ENCODE results near the gene WDR70.

The WDR70 gene

GRCh38 chr5:37694867-37695266 lies 315.7 kb downstream of the WDR70 start:
- DNase-seq: no peak

- DNase-seq: no peak
Observed at GRCh38 chr5:37695647-37696046, 316.5 kb downstream of the WDR70 start.

DNA sequence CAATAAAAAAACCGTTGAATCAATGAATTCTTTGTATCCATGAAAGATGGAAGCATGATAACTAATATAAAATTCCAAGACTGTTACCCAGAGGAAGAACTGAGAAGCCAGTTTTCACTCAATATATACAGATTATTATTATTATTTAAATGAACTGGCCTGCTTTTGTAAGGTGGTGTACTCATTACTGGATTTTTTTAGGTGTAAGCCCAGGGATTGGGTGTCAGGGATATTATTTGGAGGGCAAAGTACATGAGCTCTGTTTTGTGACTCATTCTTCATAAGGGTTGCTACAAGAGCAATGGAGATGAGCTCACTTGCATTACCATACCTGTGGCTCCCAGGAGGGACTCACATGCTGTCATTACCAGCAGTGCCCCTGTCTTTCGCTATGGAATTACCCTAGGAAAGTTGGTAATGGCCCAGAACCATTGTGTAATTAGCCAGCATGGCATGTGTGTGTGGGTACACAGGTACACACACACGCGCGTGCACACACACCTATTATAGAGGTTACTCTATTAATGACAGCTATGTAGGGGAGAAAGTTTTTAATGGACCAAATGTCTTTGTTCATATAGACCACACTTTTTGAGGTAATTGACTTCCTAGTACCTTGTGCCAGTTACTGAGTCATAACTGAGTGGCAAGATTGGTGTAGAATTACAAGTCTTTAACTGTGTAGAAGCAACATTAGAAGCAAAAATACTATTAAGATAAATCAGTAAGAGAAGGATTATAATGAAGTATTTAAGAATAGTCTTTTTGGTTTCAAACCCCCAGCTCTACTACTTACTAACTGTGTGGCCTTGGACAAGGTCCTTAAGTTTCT lies 317.3 kb downstream of the WDR70 start:
- DNase-seq: no peak

DNA sequence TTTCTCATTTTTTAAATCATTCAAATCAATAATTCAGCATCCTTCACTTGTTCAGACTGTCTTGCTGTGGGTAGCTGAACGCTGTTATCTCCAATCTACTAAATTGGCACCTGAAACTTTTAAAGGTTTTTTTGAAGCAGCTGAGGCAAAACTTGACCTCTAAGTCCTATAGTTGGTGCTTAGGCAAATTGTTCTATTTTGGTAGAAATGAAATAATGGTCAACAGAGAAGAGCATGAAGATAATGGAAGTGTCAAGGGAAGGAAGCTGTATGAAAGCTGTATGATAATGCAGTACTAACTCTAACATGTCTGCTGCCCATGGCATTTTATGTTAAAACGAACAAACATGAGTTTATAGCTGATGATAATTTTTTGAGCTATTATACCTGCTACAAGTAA lies 322.8 kb downstream of the WDR70 start:
- no peak for DNase-seq

DNA sequence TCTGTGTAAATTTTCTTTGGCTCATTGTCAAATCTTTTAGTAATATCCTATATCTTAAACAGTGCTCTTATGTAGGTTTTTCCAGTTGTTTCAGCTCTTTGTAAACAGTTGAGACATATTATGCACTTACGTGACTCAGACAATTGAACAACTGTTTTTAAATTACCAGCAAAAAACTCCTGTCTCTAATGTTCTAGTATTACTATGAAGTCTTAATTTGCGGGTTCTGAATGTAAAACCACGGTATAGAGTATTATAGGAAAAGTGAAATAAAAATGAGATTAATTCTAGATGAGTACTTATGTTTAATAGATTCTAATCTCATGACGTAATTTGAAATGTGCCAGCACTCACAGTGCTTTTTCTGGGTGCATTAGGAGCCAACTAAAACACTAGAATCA lies 324.7 kb downstream of the WDR70 start:
- no peak for DNase-seq

- DNase-seq: no peak
Observed at GRCh38 chr5:37704406-37704805, 325.3 kb downstream of the WDR70 start.

GRCh38 chr5:37709020-37709419 lies 329.9 kb downstream of the WDR70 start:
- no peak for DNase-seq

DNA sequence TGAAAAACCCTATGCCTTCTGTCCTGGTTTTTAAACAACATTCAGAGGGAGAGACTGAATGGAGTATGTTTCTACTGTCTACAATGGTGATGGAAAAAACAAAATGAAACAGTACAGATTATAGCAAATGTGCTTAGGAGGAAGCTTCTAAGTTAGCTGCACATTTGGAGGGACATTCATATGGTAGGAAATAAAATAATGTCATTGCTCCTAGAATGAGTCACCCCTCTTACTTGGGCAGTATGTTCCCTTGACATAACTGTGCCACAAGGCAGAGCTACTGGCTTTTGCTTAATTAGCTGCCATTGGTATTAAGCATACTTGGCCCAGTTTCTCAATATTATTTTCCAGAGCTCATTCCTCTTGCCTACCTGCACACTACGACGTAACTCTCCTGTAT lies 331.8 kb downstream of the WDR70 start:
- no peak for DNase-seq

DNA sequence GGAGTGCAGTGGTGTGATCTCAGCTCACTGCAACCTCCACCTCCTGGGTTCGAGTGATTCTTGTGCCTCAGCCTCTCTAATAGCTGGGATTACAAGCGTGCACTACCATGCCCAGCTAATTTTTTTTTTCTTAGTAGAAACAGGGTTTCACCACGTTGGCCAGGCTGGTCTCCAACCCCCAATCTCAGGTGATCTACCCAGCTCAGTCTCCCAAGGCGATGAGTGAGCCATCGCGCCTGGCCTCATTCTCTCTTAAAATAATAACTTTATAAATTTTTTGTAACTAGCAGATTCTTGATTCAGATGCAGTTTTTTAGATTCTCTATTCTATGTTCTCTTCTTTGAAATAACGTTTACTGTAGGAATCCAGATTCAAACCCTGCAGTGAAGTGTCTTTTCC lies 333.6 kb downstream of the WDR70 start:
- no peak for DNase-seq

- DNase-seq: no peak
Observed at GRCh38 chr5:37714756-37715155, 335.6 kb downstream of the WDR70 start.

DNA sequence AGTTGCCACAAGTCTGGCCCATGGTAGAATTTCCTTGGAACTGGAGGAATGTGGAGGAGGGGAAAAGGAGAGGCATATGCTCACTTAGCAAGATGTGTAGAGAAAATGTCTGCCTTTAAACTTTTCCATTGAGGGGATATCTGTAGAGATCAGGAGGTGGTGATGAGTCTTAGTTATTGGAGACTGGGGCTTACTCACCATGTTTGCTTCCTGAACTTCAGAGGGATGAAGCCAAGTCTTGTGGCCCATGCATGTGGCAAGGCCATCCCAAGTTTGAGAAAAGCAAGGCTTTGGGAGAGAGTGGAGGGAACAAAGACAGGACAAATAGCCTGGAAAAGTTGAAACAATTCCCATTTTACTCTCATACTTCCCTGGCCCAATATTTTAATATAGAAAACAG lies 336.2 kb downstream of the WDR70 start:
- no peak for DNase-seq

DNA sequence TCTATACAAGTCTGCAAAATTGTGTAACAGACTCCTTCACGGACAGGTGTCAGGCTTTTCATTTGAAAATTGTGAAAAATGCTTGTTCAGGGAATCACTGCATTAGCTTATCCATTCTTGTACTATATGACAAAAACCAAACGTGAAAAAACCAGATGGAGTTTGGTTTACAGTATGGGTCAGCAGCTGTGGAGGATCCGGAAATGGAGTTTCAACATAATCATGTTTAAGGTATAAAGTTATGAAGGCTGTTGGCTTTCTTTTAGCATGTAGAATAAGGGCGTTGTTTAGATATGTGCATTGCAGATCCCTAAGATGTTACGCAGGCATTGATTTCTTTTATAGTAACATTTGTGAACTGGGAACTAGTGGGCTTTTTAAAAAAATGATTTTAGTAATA lies 336.9 kb downstream of the WDR70 start:
- DNase-seq: no peak

DNA sequence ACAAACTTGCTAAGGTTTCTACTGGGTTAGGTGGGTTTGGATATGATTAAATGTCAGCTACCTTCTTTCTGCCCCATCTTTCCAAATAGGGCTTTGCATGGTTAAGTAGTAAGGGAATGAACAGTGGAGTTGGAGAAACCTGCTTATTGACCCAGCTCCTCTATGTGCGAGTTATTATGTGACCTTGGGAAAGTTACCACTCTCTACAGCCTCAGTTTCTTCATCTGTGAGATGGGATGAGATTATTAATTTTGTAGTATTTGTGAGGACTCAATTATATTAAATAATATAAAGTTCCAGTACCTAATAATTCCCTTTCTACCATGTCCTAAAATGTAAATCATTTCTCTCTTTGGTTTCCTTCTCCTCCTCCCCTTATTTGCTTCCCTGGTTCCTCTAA lies 337.3 kb downstream of the WDR70 start:
- DNase-seq: no peak

GRCh38 chr5:37717276-37717612 lies 338.1 kb downstream of the WDR70 start:
- no peak for DNase-seq

DNA sequence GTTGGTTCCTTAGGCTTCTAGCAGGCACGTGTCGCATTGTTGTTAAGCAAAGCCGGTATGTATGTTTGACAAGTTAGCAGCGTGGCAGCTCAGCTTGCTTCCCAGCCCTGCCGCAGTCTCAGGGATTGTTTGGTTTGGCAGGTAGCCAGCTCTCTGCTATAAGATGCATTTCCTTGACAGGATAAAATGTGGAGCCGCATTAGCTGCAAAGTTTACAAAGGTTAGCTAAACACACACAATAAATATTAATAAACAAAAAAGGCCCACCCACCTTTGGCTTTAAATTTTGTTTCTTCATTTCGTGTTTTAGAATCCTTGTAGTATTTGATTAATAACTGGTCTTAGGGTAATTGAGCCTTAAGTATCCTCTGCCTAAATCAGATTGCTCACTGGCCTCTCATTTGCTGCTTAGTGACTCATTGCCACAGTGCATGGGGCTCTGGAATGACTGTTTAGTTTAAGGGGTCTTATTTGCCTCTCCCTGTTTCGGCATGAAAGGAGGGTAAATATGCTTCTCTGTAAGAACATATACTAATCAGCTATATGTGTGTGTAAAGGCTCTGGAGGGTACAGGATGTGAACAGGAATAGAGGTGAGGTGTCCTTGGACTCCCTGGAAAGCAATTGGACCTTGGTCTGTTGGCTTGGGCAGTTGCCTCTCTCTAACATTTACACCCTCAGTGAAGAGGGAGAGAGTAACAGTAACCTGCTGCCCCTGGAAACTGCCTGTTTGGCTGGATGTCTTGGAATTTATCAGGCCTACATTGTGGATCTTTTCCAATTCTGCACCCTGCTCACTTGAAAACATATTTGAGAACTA lies 338.7 kb downstream of the WDR70 start:
- DNase-seq: no peak

DNA sequence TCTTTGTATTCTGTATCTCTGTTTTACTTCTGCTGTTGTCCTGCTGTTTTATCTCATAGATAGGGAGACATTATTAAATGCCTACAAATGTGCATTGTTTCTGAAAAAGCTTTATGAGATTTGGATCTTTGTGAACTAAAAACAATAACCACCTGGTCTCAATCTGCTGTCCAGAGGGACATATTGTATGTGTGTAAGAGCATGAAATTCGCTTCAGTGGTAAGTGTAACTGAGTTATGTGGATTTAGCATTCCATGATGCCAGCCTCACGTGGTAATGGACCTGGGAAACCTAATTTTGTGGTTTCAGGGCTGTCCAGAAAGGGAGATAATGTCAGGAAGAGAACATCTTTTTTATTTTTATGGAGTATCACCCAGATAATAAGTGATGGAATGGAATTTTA lies 341.4 kb downstream of the WDR70 start:
- no peak for DNase-seq

DNA sequence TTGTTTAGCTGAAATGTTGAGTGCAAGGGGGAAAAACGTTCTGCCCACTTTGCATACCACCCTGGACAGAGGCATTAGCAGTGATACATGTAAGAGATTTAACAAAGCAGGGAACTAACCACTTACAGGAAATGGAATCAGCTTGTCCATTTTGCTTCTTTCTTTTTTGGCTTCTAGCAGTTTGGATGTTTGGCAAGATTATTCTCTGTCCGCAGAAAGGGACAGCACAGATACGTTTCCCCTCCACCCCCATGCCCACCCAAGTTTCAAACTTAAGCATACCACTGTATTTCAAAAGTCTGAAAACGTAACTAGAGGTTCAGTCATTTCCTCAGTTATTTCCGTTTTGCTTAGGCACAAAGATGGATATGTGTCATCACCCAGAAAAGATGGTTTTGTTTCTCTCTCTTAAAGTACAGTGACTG lies 342.3 kb downstream of the WDR70 start:
- no peak for DNase-seq

- DNase-seq: no peak
Observed at GRCh38 chr5:37722236-37723161, 343.4 kb downstream of the WDR70 start.

GRCh38 chr5:37723162-37723961 lies 344.2 kb downstream of the WDR70 start:
- DNase-seq: no peak

DNA sequence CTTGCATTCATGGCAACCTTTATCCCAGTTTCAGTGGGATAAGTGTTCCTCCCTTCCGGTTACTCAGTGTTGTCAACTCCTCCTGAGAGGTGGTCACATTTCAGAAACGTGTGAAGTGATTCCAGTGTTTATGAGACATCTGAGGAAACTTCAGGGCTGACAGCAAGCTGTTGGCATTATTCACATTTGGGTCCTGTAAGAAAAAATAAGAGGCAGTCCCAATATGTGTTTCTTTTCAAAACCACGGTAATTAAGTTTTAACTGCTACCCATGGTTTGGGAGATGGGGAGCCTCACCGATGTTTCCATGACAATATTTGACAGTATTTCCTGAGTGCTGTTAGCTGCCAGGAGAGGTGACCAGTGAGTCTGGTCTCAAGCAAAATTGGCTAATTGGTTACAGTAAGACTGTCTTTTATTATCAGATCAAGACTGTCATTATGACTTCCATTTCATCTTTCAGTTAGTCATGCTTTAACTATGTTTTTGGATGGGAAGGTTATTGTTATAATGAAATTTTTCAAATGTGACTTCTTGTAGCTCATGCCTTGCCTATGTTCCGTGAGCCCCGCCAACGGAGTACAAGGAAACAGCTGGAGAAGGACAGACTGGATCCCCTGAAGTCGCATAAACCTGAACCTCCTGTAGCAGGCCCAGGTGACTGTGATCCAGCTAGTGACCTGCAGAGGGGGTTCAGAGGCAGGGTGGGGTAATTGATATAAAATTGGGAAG lies 345.4 kb downstream of the WDR70 start:
- no peak for DNase-seq

- DNase-seq: no peak
Observed at GRCh38 chr5:37725185-37725584, 346.1 kb downstream of the WDR70 start.

- DNase-seq: no peak
Observed at GRCh38 chr5:37727238-37727637, 348.1 kb downstream of the WDR70 start.

All from effector CD4-positive, alpha-beta T cell (primary cell).